Sciatic nerve (tissue), 2 donors: ENCODE results near the gene POLR2E. TPM values are rescaled to one million over a fixed set of nuclear protein-coding genes. Genes with fewer than 3 reads are reported as not detected.

Experiments
- ATAC-seq: fragments of 200-7000 bp; cut with Tn5 transposase; one replicate; pipeline ENCODE4 v1.9.1; 2020; ENCODE audit warnings: mild to moderate bottlenecking, moderate library complexity
- DNase-seq: peaks from one replicate; pipeline ENCODE4 v3.0.0-alpha.2; 2020; ENCODE audit warnings: low spot score
- intact Hi-C: fragments of 100-400 bp; cut with DNase I; formaldehyde crosslinking; loops from one replicate; pipeline ENCODE4 v1.14.2; 2022
- total RNA-seq: library from RNA; stranded (reverse); fragmentation: NEBNext Ultra II Directional; extraction: Animal tissue kit (Norgen Biotek cat#: 25700); gene quantifications from one replicate; pipeline ENCODE4 v1.2.1, GENCODE V29; 2021
- donor health status: DM: no; HTN: no; CAD: no.
- donor health status: DM: no; HTN: no; CAD: no.

Gene POLR2E
- total RNA-seq, 1 donor from 2014 or later = 99.8 TPM

DNA sequence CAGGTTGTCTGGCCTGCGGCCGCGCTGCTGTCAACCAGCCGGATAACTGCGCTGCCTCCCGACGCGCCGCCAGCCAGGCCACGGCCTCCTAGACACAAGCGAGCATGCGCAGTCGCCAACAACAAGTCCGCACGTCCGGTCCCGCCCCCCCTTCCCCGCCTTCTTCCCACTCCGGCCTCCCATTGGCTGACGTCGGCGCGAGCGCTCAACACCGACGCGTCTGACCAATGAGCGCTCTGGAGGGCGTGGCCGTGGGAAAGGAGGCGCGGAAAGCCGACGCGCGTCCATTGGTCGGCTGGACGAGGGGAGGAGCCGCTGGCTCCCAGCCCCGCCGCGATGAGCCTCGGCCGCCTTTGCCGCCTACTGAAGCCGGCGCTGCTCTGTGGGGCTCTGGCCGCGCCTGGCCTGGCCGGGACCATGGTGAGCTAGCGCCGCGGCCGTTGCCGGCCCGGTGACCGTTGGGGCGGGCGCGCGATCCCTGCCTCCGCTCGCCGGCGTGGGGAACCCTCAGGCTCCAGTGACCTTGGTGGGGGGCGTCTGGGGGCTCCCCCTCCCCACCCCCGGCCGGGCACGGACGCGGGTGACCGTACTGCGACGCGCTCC is 8.6 kb upstream of the POLR2E start, which contains the start of gene GPX4:
Gene GPX4, plus strand, starts transcription at position 287 of the 603 bp plus-strand sequence. Its CDS starts 50 bp downstream, at position 337.
- DNase-seq (peak; percentile 100), ATAC-seq (peak; percentile 87)
- intact Hi-C loops = no loop called here

DNA sequence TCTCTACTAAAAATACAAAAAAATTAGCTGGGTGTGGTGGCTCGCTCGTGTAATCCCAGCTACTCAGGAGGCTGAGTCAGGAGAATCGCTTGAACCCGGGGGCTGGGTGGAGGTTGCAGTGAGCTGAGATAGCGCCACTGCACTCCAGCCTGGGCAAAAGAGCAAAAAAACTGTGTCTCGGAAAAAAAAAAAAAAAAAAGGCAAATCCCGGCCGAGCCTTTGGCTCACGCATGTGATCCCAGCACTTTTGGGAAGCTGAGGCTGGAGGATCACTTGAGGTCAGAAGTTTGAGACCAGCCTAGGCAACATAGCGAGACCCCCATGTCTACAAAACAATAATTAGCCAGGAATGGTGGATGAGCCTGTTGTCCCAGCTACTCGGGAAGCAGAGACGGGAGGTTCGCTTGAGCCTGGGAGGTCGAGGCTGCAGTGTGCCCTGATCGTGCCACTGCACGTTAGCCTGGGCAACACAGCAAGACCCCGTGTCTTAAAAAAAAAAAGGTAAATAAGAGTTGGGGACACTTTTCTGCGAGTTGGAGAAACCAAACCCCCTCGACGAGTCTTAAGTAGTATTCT is 8.0 kb upstream of the POLR2E start:
- ATAC-seq (no peak), DNase-seq (no peak)
- intact Hi-C loops = no loop called here

DNA sequence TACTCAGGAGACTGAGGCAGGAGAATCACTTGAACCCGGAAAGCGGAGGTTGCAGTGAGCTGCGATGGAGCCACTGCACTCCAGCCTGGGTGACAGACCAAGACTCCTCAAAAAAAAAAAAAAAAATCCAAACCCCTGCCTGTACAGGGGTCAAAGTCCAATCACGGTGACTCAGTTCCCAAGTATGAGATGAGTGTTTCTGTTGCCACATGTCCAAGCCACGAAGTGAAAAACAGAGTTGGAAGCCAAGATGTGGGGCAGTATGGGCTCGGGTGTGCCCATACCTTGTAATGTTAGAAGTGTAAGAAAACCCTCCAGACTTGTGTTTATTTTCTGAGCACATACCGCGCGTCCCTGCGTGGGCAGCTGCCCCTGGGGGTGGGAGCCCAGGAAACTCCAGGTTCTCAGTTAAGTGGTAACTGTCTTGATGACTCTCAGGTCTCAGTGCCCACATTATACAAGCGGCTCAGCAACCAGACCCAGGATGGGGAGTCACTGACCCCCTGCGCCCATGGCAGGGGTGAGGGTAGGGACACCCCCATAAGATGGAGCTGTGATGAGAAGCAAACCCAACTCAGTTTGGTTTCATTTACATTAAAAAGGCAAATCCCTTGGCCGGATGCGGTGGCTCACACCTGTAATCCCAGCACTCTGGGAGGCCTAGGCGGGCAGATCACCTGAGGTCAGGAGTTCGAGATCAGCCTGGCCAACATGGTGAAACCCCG is 7.4 kb upstream of the POLR2E start:
- peak; percentile 53 for ATAC-seq
- no peak for DNase-seq
- intact Hi-C loops = no loop called here

DNA sequence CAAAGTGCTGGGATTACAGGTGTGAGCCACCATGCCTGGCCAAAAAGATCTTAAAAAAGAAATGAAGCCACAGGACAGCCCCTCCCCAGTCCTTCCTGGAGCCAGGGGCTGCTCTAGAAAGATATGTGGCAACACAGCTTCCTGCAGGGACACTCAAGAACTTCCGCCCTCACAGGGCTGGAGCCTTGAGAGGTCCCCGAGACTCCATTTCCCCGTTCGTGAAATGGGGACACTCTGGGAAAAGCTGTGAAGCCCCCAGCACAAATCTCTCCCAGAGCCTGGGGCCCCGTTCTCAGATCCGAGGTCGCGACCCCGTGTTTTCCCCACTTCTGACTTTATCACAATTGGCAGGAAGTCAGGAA is 6.1 kb upstream of the POLR2E start:
- ATAC-seq = peak; percentile 18
- no peak for DNase-seq
- intact Hi-C loops = no loop called here

DNA sequence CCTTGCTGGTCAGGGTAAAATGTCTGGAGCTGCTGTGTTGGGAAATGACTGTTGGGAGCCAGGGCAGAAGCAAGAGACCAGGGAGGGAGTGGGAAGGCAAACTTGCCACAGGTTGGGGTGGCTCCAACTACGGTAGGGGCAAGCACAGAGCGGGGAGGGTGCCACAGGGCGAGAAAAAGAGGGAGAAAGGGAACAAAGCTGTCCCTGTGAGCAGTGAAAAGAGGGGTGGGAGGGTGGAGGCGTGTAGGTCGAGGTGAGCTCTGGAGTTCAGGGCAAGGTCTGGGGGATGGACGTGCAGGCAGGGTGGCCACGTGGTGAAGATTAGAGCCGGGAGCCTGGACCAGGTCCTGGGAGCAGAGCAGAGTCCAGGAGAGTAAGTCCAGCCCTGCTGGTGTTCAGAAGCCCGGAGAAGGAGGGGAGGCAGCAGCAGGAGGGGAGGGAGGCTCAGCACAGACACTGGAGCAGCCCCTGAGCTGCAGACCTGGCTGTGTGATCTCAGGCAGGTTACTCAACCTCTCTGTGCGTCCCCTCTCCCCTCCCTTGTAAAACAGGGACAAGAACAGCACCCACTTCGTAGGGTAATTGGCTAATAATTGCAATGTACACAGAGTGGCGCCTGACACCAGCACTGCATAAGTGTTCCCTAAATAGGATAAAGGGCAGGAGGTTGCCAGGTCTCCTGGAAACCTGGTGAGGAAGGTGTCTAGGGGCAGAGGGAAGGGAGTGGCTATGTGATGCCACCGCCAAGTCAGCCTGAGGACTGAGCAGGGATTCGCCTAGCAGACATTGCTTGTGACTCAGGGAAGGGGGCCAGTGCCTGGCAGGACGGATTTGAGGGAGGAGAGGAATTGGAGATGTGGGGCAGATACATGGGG is 3.2 kb upstream of the POLR2E start:
- DNase-seq (no peak), ATAC-seq (no peak)
- intact Hi-C loops = no loop called here

DNA sequence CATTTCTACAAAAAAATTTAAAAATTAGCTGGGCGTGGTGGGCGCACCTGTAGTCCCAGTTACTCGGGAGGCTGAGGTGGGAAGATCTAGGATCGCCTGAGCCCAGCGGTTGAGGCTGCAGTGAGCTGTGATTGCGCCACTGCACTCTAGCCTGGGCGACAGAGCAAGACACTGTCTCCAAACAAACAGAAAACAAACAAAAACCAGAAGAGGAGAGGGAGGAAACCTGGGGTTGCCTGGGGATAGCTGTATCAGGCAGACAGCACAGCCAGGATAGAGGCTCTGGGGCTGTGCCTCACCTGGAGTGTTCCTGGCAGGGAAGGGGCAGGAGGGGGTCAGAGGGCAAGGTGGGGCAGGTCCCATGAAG is 2.6 kb upstream of the POLR2E start:
- ATAC-seq = no peak
- intact Hi-C loops = no loop called here
- DNase-seq = no peak

DNA sequence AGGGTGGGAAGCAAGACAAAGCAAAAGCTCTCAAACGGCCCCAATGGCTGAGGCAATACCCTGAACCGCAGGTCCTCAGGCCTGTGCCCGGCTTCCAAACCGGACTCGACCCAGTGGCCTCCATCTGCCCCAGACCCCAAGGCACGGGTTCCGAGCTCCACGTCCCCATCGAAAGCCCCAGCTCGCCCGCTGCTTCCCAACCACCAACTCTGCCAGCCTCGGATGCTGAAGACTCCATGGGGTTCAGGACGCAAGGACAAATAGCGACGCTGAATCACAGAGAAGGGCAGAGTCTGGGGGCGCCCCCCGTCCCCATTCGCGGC is 559 bp downstream of the POLR2E start:
- intact Hi-C loops = loop anchor here (5.0 kb wide), 1 partner anchor 57 kb away; no protein-coding TSS in a partner anchor
- ATAC-seq (no peak), DNase-seq (no peak)

DNA sequence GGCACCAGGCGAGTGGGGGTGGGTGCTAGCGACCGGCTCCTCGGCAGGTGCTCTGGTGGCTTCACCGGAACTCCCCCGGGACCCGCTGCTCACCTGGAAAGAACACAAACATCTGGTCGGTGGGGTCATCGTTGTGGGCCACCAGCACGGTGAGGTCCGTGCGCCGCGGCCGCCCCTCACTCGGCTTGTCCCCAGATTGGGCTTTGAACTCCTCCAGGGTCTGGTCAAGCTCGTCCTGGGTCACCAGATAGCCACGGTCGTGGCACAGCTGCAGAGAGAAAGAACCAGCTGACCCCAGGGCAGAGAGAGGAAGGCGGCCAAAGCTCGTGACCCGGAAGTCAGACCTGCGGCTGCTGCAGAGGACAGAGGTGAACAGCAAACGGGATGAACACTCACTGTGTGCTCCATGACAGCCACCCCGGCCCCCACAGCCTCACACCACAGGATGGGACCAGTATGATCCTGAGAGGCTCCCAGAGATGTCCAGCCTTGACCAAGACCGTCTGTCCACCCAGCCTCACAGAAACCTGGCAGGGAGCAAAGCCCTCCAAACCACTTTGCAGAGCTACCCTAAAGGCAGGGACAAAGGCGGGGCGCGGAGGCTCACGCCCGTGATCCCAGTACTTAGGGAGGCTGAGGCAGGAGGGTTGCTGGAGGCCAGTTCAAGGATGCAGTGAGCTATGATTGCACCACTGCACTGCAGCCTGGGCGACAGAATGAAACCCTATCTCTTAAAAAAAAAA is 1.2 kb downstream of the POLR2E start:
- DNase-seq = peak; percentile 69
- ATAC-seq = no peak

DNA sequence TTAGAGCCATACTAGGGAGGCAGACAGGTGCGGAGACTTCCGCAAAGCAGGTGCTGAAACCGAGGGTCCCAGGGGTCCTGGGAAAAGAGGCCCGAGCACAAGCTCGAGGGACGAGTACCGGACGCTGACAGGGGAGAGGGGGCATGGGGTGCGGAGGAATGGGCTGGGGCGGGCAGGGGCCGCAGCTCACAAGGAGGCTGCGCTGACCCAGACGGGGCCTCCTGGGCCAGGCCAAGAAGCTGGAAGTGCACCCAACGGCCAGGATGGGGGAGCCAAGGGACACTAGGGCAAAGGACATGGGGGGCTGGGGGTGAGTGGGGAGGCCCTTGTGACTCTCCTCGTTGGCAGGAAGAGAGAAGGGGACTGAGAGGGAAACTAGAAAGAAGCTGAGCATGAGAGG is 1.8 kb downstream of the POLR2E start:
- intact Hi-C loops = loop anchor here (5.0 kb wide), 1 partner anchor 56 kb away; no protein-coding TSS in a partner anchor
- ATAC-seq (no peak), DNase-seq (no peak)

More for the DNA sequence above, 1.2 kb downstream of the POLR2E start:
- intact Hi-C loops = loop anchor here (5.0 kb wide), 1 partner anchor 57 kb away; no protein-coding TSS in a partner anchor

DNA sequence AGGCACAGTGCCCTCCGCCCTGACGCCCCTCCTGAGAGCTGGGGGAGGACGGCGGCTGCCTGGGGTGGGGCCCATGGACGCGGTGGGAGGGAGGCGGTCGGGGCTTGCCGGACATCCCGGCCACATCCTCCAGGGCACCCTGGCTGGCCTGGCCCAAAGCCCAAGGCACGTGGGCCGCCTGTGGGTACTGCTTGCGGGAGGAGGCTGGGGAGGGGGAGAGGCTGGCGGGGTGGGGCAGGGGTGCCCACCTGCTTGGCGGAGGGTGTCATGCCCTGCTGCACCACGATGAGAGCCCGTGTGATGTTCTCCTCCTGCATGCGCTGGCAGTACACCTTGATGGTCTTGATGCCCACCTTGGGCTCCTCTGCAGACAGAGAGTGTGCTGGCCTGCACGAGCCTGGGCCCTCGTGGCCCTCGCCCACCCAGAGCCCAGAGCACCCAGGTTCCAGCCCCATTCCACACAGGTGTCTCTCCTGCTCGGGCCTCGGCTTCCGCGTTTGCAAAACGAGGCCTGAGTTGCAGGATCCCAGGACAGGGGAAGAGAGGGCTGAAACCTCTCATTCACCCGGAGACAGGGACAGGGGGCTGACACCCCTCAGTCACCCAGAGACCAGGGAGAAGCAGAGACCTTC is 3.5 kb downstream of the POLR2E start:
- no peak for DNase-seq
- intact Hi-C loops = loop anchor here (5.0 kb wide), 1 partner anchor 54 kb away; no protein-coding TSS in a partner anchor
- no peak for ATAC-seq

DNA sequence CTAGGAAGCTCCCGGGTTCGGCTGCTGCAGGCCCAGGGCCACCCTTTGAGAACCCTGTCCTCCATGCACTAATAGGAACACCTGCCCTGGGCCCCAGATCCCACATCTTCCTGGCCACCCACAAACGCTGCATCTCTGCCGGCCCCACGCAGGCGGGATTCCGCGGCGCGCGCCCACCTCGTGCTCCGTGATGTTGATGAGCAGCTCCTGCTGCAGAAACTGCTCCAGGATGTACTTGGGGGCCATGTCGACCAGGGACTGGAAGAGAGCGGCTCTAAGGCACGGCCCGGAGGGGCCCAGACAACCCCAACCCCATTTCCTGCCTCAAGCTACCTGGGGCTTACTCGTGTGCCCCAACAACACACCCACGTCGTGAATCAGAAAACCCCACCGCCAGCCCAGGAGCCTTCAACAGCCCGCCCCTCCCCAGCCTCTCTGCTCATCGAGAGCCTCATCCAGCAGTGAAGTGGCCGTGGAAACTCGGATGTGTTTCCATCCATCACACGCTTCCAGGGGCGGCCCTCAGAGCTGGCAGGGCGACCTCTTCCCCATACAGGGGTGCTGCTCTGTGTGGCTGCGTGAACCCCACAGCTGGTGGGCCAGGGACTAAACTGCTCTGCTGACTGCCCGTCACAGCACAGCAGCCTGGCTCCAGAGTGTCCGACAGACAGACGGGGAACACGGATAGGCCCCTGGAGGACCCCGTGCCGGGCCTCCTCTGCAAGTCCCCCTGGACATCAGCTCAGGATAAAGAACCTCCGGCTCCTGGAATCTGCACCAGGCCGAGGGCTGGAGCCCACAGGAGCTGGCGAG is 4.2 kb downstream of the POLR2E start:
- ATAC-seq (no peak), DNase-seq (no peak)
- intact Hi-C loops = loop anchor here (5.0 kb wide), 1 partner anchor 54 kb away; no protein-coding TSS in a partner anchor

DNA sequence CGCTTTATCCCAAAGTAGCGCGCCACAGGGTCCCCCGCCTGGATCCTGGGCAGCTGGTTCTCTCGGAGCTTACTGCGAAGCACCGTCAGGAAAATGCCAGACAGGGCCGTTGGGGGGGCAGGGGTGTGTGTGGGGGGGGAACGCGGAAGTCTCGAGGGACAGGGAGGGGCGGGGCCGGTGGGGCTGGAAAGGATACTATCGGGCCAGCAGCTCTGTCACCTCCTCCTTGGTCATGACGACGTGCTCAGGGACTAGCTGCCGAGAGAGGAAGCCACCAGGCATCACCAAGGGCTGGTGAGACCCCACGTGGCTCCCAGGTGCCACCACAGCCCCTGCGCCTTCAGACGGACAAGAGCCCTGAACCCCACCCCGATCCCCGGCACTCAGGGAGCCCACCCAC is 5.3 kb downstream of the POLR2E start:
- no peak for ATAC-seq
- intact Hi-C loops = loop anchor here (5.0 kb wide), 1 partner anchor 53 kb away; no protein-coding TSS in a partner anchor
- no peak for DNase-seq

DNA sequence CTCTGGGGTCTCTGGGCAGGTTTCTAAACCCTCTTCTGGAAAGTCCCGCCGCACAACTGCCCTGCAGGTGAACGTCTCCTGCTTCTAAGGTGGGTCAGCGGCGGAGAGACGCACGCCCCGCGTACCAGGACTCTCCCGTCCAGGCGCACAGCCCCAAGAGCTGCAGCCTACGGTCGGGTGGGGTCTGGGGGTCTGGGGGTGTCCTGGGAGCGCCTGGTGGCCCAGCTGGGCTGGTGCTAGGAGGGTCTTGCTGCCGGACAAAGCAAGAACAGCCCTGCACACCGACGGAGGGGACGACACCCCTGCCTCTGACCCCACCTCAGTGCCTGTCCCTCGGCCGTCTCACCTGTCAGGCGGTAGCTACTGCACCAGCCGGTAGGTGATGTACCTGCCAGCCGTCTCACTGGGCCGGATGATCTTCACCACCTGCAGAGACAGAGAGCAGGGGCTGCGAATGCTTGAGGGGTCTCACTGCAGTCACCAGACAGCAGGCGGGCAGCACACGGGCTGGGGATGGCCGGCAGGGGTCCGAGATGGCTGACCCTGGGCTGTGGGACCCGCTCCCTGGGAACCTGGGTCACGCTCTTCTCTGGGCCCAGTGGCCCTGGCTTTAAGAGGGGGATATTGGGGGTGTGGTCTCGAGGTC is 5.9 kb downstream of the POLR2E start:
- ATAC-seq (no peak), DNase-seq (no peak)
- intact Hi-C loops = no loop called here

DNA sequence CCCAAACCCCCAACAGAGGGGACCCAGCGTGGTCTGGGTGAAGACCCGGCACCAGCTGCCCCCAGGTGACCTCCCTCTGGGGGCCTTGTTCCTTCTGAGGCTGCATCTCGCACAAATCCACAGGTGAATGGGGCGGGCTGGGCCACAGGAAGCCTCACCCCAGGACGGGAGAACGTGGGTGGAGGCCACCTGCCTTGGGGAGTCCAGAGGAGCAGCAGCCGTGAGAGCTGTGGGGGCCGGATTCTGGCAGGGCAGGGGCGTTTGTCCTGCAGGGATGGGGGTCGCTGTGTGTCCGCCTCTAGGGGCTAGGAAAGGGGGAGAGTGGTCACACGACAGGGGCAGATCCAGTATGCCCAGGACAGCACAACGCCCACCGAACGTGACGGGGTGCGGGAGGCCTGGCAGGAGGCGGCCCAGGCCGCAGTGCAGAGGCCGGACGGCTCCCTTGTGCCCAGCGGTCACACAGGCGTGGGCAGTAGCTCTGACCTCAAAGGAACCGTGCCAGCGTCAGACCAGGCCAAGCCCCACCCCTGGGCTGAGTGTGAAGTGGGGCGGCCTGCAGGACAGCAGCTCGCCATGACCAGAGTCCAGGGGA is 6.7 kb downstream of the POLR2E start:
- DNase-seq (no peak), ATAC-seq (peak; percentile 51)
- intact Hi-C loops = no loop called here

DNA sequence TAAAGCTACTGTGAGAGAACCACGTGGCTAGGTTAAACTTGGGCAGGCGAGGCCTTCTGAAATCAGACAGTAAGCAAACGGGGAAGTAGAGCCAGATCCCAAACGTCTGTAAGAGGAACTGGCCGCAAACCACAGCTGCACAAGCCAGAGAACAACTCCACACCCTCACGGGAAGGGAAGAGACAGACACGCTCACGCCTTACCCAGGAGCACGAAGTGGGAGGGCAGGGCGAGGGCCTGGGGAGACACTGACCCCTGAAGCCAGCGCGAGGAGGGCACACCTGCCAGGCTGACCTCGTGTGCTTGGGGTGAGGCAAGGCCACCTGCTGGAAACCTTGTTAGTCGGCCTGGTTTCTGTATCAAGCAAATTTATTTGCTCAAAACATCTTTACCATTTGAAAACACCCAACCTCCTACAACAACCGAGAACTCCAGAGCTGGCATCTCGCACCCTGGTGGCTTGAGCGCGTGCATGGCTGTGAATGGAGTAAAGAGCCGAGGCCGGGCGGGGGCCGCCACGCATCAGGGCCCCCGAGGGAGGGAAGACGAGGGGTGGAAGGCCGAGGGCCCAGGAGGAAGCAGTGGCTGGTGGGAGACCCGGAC is 7.3 kb downstream of the POLR2E start:
- DNase-seq (no peak), ATAC-seq (peak; percentile 86)
- intact Hi-C loops = no loop called here

DNA sequence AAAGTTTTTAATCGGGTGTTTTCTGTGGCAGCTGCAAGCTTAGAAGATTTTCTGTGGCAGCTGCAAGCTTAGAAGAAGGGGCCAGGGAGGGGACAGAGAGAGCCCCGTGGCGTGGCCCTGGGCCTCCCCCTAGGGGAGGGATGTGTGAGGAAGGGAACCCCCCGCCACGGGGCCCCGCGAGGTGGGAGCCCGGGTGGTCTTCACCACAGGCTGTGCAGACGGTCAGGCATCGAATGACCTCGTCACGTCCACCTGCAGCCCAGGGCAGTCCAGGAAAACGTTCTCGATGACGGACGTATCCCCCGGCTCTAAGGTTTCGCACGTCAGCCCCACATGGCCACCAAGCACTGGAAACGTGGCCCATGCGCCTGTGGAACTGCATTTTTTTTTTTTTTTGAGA is 8.6 kb downstream of the POLR2E start:
- ATAC-seq (no peak), DNase-seq (no peak)
- intact Hi-C loops = no loop called here
